Erythroblast (primary cell): ENCODE results near the gene HDDC3.
"Not testable (repeated sequence)": the region's sequence is repeated elsewhere in the genome, so short reads cannot be mapped to it uniquely, and the experiment has no call there.

ENCODE experiments used
- DNase-seq, 2 experiments: peaks; one replicate each; lab custom pipeline; 2025; lab: John Stamatoyannopoulos, UW
- GATA1 ChIP-seq: IDR thresholded peaks from 2 replicates; pipeline ENCODE4 v1.6.1; 2011; ENCODE audit warnings: low read depth, mild to moderate bottlenecking, control low read depth, low read length, moderate library complexity
- POLR2A ChIP-seq: IDR thresholded peaks from 2 replicates; pipeline ENCODE4 v1.6.1; 2011; ENCODE audit warnings: mild to moderate bottlenecking, low read length

HDDC3 gene

GRCh38 chr15:90905306-90906180 is 26.8 kb downstream of the HDDC3 start:
- DNase-seq, result no peak
- no peak for TF ChIP-seq GATA1
- no peak for TF ChIP-seq POLR2A

GRCh38 chr15:90904746-90905145 is 27.6 kb downstream of the HDDC3 start:
- TF ChIP-seq GATA1 (no peak), POLR2A (no peak)
- no peak for DNase-seq

- TF ChIP-seq POLR2A, result peak; percentile 45
- TF ChIP-seq GATA1, result no peak
- peak; percentile 88 for DNase-seq
Observed at GRCh38 chr15:90903733-90904536, 28.4 kb downstream of the HDDC3 start.

GRCh38 chr15:90902840-90903732 is 29.3 kb downstream of the HDDC3 start, which contains the start of gene MAN2A2:
MAN2A2 (plus strand) TSS chr15:90903302; CDS start chr15:90904208, 906 bp downstream.
- peak; percentile 92 to 93 for DNase-seq
- TF ChIP-seq GATA1, result no peak
- TF ChIP-seq POLR2A, result peak; percentile 95

GRCh38 chr15:90902040-90902839 is 30.1 kb downstream of the HDDC3 start:
- peak; percentile 84 to 95 for DNase-seq
- TF ChIP-seq POLR2A (peak; percentile 94), GATA1 (no peak)

- peak; percentile 97 to 100 for DNase-seq
Observed at GRCh38 chr15:90901175-90902039, 30.9 kb downstream of the HDDC3 start.

GRCh38 chr15:90897131-90897655 is 35.2 kb downstream of the HDDC3 start:
- DNase-seq, result not testable (repeated sequence)

More at GRCh38 chr15:90901175-90902039, 30.9 kb downstream of the HDDC3 start:
- TF ChIP-seq POLR2A, result no peak
- peak; percentile 92 for TF ChIP-seq GATA1

- DNase-seq, result peak; percentile 53 to 54
- TF ChIP-seq GATA1, result no peak
- TF ChIP-seq POLR2A, result no peak
Observed at GRCh38 chr15:90895571-90896117, 36.7 kb downstream of the HDDC3 start.

- TF ChIP-seq GATA1, result no peak
- TF ChIP-seq POLR2A, result no peak
- no peak for DNase-seq
Observed at GRCh38 chr15:90893175-90894090, 38.9 kb downstream of the HDDC3 start.

- TF ChIP-seq GATA1 (no peak), POLR2A (no peak)
- no peak for DNase-seq
Observed at GRCh38 chr15:90892498-90893174, 39.7 kb downstream of the HDDC3 start.
